Measurements from ENCODE around the gene B4GALT6.

The B4GALT6 gene

GRCh38 chr18:31700990-31701389 is 16.6 kb upstream of the B4GALT6 start:
- Histone ChIP-seq H3K4me1 (ENCODE audit: control insufficient read depth, low read length) (no peaks in the 10 kb centered on the region), H3K79me2 (ENCODE audit: control insufficient read depth, low read length) (no peaks in the 10 kb centered on the region), H3K4me2 (ENCODE audit: low read length) (no peak overlapping the region), H3K27me3 (ENCODE audit: control insufficient read depth, low read length) (no peaks in the 10 kb centered on the region), H3F3A (ENCODE audit: control insufficient read depth, insufficient read depth) (no peaks in the 10 kb centered on the region), H3K9me3 (ENCODE audit: control insufficient read depth, insufficient read depth, low read length) (no peaks in the 10 kb centered on the region), H3K27ac (ENCODE audit: low read depth, low read length) (no peak overlapping the region), H3K36me3 (ENCODE audit: control insufficient read depth, low read length) (no peaks in the 10 kb centered on the region), H3K9me2 (replicated peaks; ENCODE audit: control insufficient read depth, low read length) (no peaks in the 10 kb centered on the region), H3K4me3 (ENCODE audit: low read length) (no peak overlapping the region), H4K20me1 (ENCODE audit: control insufficient read depth, insufficient read depth, low read depth, low read length) (no peaks in the 10 kb centered on the region)
- no peak for TF ChIP-seq CTCF (IDR thresholded peaks at IDR 0.05; ENCODE audit: low read depth, low read length, poor library complexity, severe bottlenecking)
- TF ChIP-seq EZH2phosphoT487 (IDR thresholded peaks at IDR 0.05; ENCODE audit: borderline replicate concordance, low read length): no peak

GRCh38 chr18:31697351-31698298 is 13.2 kb upstream of the B4GALT6 start:
- Histone ChIP-seq H3K9me2 (replicated peaks; ENCODE audit: control insufficient read depth, low read length) (no peaks in the 10 kb centered on the region), H3K4me2 (ENCODE audit: low read length) (no peak overlapping the region), H3K27ac (ENCODE audit: low read depth, low read length) (no peak overlapping the region), H3F3A (ENCODE audit: control insufficient read depth, insufficient read depth) (no peaks in the 10 kb centered on the region), H3K79me2 (ENCODE audit: control insufficient read depth, low read length) (no peaks in the 10 kb centered on the region), H3K4me3 (ENCODE audit: low read length) (no peak overlapping the region), H3K27me3 (ENCODE audit: control insufficient read depth, low read length) (no peaks in the 10 kb centered on the region), H3K4me1 (ENCODE audit: control insufficient read depth, low read length) (no peaks in the 10 kb centered on the region), H4K20me1 (ENCODE audit: control insufficient read depth, insufficient read depth, low read depth, low read length) (no peaks in the 10 kb centered on the region), H3K36me3 (ENCODE audit: control insufficient read depth, low read length) (no peaks in the 10 kb centered on the region), H3K9me3 (ENCODE audit: control insufficient read depth, insufficient read depth, low read length) (no peaks in the 10 kb centered on the region)
- TF ChIP-seq EZH2phosphoT487 (IDR thresholded peaks at IDR 0.05; ENCODE audit: borderline replicate concordance, low read length) (no peak), CTCF (IDR thresholded peaks at IDR 0.05; ENCODE audit: low read depth, low read length, poor library complexity, severe bottlenecking) (no peak)

GRCh38 chr18:31695989-31696388 is 11.6 kb upstream of the B4GALT6 start:
- TF ChIP-seq CTCF (IDR thresholded peaks at IDR 0.05; ENCODE audit: low read depth, low read length, poor library complexity, severe bottlenecking) (no peak), EZH2phosphoT487 (IDR thresholded peaks at IDR 0.05; ENCODE audit: borderline replicate concordance, low read length) (no peak)
- Histone ChIP-seq H3K9me2 (replicated peaks; ENCODE audit: control insufficient read depth, low read length) (no peaks in the 10 kb centered on the region), H3K9me3 (ENCODE audit: control insufficient read depth, insufficient read depth, low read length) (no peaks in the 10 kb centered on the region), H3K27me3 (ENCODE audit: control insufficient read depth, low read length) (no peaks in the 10 kb centered on the region; the same call in 1 of the 2 replicates), H3K4me1 (ENCODE audit: control insufficient read depth, low read length) (no peaks in the 10 kb centered on the region), H3K27ac (ENCODE audit: low read depth, low read length) (no peak overlapping the region), H3K36me3 (ENCODE audit: control insufficient read depth, low read length) (no peaks in the 10 kb centered on the region), H3K79me2 (ENCODE audit: control insufficient read depth, low read length) (no peaks in the 10 kb centered on the region), H3K4me3 (ENCODE audit: low read length) (no peak overlapping the region), H4K20me1 (ENCODE audit: control insufficient read depth, insufficient read depth, low read depth, low read length) (no peaks in the 10 kb centered on the region), H3F3A (ENCODE audit: control insufficient read depth, insufficient read depth) (no peaks in the 10 kb centered on the region), H3K4me2 (ENCODE audit: low read length) (no peak overlapping the region)
